Large intestine (tissue), 3 donors: Measurements from ENCODE around the gene TACC2. TPM values are rescaled to one million over a fixed set of nuclear protein-coding genes. Genes with fewer than 3 reads are reported as not detected.
A peak's percentile ranks its signal among the peaks of the same experiment; 100 is the strongest.
"Not testable (repeated sequence)": the region's sequence is repeated elsewhere in the genome, so short reads cannot be mapped to it uniquely, and the experiment has no call there.

Experiments
- DNase-seq, 2 donors: peaks; one replicate each; pipeline versions ENCODE4 v3.0.0 to v3.0.0-alpha.2; 2013
- H3K27ac ChIP-seq: one replicate; pipeline ENCODE4 v1.5.1; 2013; ENCODE audit warnings: low read length
- H3K27me3 ChIP-seq: 2 replicates; pipeline ENCODE4 v1.6.1; 2013; ENCODE audit warnings: low read length; ENCODE audit not compliant: control insufficient read depth, insufficient read depth
- H3K36me3 ChIP-seq: 2 replicates; pipeline ENCODE4 v1.6.1; 2013; ENCODE audit warnings: low read length; ENCODE audit not compliant: control insufficient read depth, insufficient read depth
- H3K4me1 ChIP-seq: one replicate; pipeline ENCODE4 v1.6.1; 2013; ENCODE audit warnings: low read length; ENCODE audit not compliant: control insufficient read depth, insufficient read depth
- H3K4me3 ChIP-seq: one replicate; pipeline ENCODE4 v1.5.1; 2013; ENCODE audit warnings: low read length
- H3K9me3 ChIP-seq: one replicate; pipeline ENCODE4 v1.6.1; 2013; ENCODE audit warnings: mild to moderate bottlenecking, low read depth, low read length, moderate library complexity; ENCODE audit not compliant: control insufficient read depth
- WGBS: methylation state at CpG from one replicate; pipeline ENCODE4 v1.1.5; 2013; ENCODE audit warnings: low lambda C conversion rate; ENCODE audit not compliant: insufficient coverage; 5-methylcytosine and 5-hydroxymethylcytosine counted together
- polyA plus RNA-seq: library from polyadenylated mRNA; unstranded; fragments of 120-200 nt; gene quantifications from one replicate; pipeline ENCODE4 v1.2.1, GENCODE V29; 2013

Gene TACC2
- polyA plus RNA-seq, 1 donor: 85.5 TPM

GRCh38 chr10:121981346-121981745 lies 7.6 kb upstream of the TACC2 start:
- peaks cover 7% of the 10 kb centered on the region for H3K4me1 ChIP-seq
- H3K9me3 ChIP-seq: peaks cover 6% of the 10 kb centered on the region
- H3K4me3 ChIP-seq: no peak overlapping the region
- WGBS: no CpG with 5 or more reads among the region's 2 CpGs
- no peak for DNase-seq
- no peaks in the 10 kb centered on the region for H3K36me3 ChIP-seq
- H3K27ac ChIP-seq: no peak overlapping the region
- H3K27me3 ChIP-seq: no peaks in the 10 kb centered on the region

- Histone ChIP-seq H3K9me3 (no peaks in the 10 kb centered on the region), H3K4me3 (no peak overlapping the region), H3K27me3 (no peaks in the 10 kb centered on the region), H3K27ac (peak overlapping the region; percentile 67), H3K36me3 (no peaks in the 10 kb centered on the region), H3K4me1 (peaks cover 7% of the 10 kb centered on the region)
- DNase-seq: peak; percentile 74 to 82
- 59% methylated on average over 3 of the region's 5 CpGs for WGBS
These were observed 5.1 kb upstream of the TACC2 start for GRCh38 chr10:121983852-121984251.

DNA sequence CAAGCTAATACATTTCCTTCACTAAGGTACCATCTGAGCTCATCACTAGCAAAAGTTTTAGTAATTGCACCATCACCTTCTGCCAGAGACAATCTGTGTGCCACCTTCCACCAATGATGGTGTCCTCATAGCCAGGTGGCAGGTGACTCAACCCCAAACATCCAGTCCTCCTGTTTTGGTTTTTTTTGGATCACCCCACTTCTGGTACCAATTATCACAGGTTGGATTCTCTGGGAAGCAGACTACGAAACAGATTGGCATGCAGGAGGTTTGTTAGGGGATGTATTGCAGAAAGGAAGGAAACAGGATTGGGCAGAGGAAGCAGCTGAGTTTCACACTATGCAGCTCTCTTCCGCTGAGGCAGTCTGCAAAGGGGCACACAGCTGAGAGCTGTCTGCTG lies 4.5 kb upstream of the TACC2 start:
- H3K27ac ChIP-seq: peak overlapping the region; percentile 51
- no peaks in the 10 kb centered on the region for H3K27me3 ChIP-seq
- no peaks in the 10 kb centered on the region for H3K36me3 ChIP-seq
- H3K4me3 ChIP-seq: no peak overlapping the region
- no peak for DNase-seq
- no CpG with 5 or more reads among the region's 2 CpGs for WGBS
- H3K4me1 ChIP-seq: peaks cover 7% of the 10 kb centered on the region
- no peaks in the 10 kb centered on the region for H3K9me3 ChIP-seq

- no peak overlapping the region for H3K27ac ChIP-seq
- no peaks in the 10 kb centered on the region for H3K9me3 ChIP-seq
- H3K4me1 ChIP-seq: peaks cover 20% of the 10 kb centered on the region
- no CpG with 5 or more reads among the region's 9 CpGs for WGBS
- no peaks in the 10 kb centered on the region for H3K27me3 ChIP-seq
- H3K4me3 ChIP-seq: no peak overlapping the region
- peak in 1 of 2 donors; percentile 64 for DNase-seq
- H3K36me3 ChIP-seq: no peaks in the 10 kb centered on the region
These were observed 1.2 kb downstream of the TACC2 start for GRCh38 chr10:121990015-121990677.

- H3K9me3 ChIP-seq, H3K4me3 ChIP-seq, H3K27ac ChIP-seq, DNase-seq, H3K27me3 ChIP-seq, H3K36me3 ChIP-seq: not testable (repeated sequence)
- WGBS: no CpG with 5 or more reads among the region's 4 CpGs
- H3K4me1 ChIP-seq: peaks cover 25% of the 10 kb centered on the region
These were observed 2.8 kb downstream of the TACC2 start for GRCh38 chr10:121991727-121992126.

GRCh38 chr10:121994429-121994941 lies 5.5 kb downstream of the TACC2 start:
- no peak overlapping the region for H3K4me3 ChIP-seq
- DNase-seq: peak; percentile 48 to 81
- H3K4me1 ChIP-seq: peaks cover 25% of the 10 kb centered on the region

DNA sequence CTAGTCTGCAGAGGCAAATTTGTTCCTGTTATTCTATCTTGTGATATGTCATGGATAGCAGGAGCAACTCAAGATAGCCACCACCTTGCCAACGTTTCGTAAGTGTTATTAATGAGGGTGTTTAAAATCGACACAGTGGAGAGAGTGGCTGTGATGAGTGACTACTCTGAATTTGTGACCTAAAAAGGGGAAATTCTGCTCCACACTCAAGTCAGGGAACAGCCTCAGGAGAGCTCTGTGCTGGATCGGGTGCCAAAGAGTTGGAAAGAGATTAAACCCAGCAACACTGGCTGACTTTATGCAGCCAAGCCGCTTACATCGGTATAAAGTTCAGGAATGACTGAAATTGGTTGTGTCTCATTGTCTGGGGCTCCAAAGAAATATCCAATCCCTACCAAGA lies 9.5 kb downstream of the TACC2 start:
- Histone ChIP-seq H3K4me3 (no peak overlapping the region), H3K9me3 (peaks cover 10% of the 10 kb centered on the region), H3K36me3 (no peaks in the 10 kb centered on the region), H3K27me3 (no peaks in the 10 kb centered on the region), H3K27ac (no peak overlapping the region), H3K4me1 (peaks cover 17% of the 10 kb centered on the region)
- WGBS: 100% methylated on average over 1 of the region's 6 CpGs
- DNase-seq: no peak

More at GRCh38 chr10:121994429-121994941, 5.5 kb downstream of the TACC2 start:
- H3K27me3 ChIP-seq: no peaks in the 10 kb centered on the region
- 17% methylated on average over 1 of the region's 10 CpGs for WGBS
- no peaks in the 10 kb centered on the region for H3K9me3 ChIP-seq
- no peaks in the 10 kb centered on the region for H3K36me3 ChIP-seq
- H3K27ac ChIP-seq: peak overlapping the region; percentile 66

GRCh38 chr10:121999301-121999700 lies 10.3 kb downstream of the TACC2 start:
- Histone ChIP-seq H3K9me3 (peaks cover 10% of the 10 kb centered on the region), H3K36me3 (no peaks in the 10 kb centered on the region), H3K27ac (no peak overlapping the region), H3K4me1 (peaks cover 13% of the 10 kb centered on the region), H3K4me3 (no peak overlapping the region), H3K27me3 (no peaks in the 10 kb centered on the region)
- 100% methylated on average over 1 of the region's 4 CpGs for WGBS
- no peak for DNase-seq

GRCh38 chr10:122001698-122002097 lies 12.7 kb downstream of the TACC2 start:
- no peaks in the 10 kb centered on the region for H3K36me3 ChIP-seq
- H3K27me3 ChIP-seq: no peaks in the 10 kb centered on the region
- H3K4me3 ChIP-seq: no peak overlapping the region
- H3K9me3 ChIP-seq: peaks cover 10% of the 10 kb centered on the region
- no peak for DNase-seq
- no peaks in the 10 kb centered on the region for H3K4me1 ChIP-seq
- no peak overlapping the region for H3K27ac ChIP-seq
- no CpG with 5 or more reads among the region's 1 CpG for WGBS

DNA sequence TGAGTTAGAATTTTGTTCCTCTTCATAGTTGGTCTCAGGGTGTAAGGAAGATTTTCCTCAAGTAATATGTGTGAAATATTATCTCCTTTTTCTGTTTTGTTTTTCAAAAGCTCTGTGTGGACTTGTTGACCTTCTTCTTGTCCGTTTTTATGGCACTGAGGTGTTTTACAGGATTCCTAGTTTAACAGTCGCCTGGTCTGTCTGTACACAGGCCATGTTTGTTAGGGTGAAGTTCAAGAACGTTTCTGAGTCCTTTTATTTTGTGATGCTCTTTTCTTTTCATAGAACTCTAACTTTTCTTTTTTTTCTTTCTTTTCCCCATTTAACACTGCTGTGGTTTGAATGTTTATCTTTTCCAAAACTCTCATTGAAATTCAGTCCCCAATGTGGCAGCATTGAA lies 18.5 kb downstream of the TACC2 start:
- DNase-seq: peak; percentile 37 to 65
- peaks cover under 1% of the 10 kb centered on the region for H3K9me3 ChIP-seq
- H3K4me3 ChIP-seq: no peak overlapping the region
- H3K27ac ChIP-seq: no peak overlapping the region
- H3K27me3 ChIP-seq: no peaks in the 10 kb centered on the region
- H3K4me1 ChIP-seq: no peaks in the 10 kb centered on the region
- H3K36me3 ChIP-seq: no peaks in the 10 kb centered on the region
- 0% methylated on average over 3 of the region's 3 CpGs for whole genome bisulfite sequencing
